HG03432 (cell line): ENCODE measurements around the gene MCHR1.

Source experiments
- ATAC-seq: cut with Tn5 transposase; IDR thresholded peaks from one replicate; pipeline ENCODE4 v1.9.1; 2021; ENCODE audit warnings: mild to moderate bottlenecking, moderate library complexity; ENCODE audit not compliant: unreplicated experiment

Gene MCHR1

GRCh38 chr22:40723396-40723933, 44.2 kb downstream of the MCHR1 start:
- ATAC-seq: no peak

- ATAC-seq: no peak
These were observed 47.2 kb downstream of the MCHR1 start for GRCh38 chr22:40726514-40726913.

GRCh38 chr22:40727070-40727963, 48.0 kb downstream of the MCHR1 start:
- ATAC-seq: no peak

- ATAC-seq: no peak
These were observed 48.8 kb downstream of the MCHR1 start for GRCh38 chr22:40727964-40728615.

GRCh38 chr22:40728731-40729189, 49.5 kb downstream of the MCHR1 start:
- ATAC-seq: no peak

GRCh38 chr22:40729284-40729683, 50.0 kb downstream of the MCHR1 start:
- ATAC-seq: no peak
